ENCODE results near the gene SLC35B4.

DNA sequence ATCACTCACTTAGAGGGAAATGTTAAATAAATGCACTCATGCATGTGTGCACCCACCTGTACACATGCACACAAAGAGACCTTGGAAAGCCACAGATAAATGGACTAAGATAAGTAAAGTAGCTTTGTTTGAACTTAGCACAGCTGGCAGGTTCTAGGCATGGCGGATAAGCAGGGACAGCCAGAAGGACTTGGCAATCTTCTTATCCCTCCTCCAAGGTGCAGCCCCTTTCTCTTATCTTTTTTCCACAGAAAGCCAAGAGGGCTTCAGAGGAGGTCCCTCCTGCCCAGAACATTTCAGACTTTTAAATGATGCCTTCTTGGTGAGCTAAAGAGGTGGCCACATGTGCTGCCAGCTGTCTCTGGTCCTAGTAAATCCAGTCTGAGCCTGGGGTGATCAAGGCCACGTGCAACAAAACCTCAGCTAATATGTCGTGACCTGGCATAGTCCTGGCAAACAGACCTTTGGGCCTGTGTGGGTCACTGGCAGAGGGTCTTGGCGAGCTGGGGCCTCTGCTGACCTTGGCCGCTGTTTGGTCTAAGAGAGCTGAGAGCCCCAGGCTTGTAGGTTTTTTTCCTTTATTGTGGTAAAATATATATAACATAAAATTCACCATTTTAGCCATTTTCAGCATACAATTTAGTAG, 43.2 kb upstream of the SLC35B4 start:
- TF ChIP-seq EZH2phosphoT487 (IDR thresholded peaks at IDR 0.05; ENCODE audit: low read depth, severe bottlenecking, unreplicated experiment) = no peak
- TF ChIP-seq, protein P1, sequence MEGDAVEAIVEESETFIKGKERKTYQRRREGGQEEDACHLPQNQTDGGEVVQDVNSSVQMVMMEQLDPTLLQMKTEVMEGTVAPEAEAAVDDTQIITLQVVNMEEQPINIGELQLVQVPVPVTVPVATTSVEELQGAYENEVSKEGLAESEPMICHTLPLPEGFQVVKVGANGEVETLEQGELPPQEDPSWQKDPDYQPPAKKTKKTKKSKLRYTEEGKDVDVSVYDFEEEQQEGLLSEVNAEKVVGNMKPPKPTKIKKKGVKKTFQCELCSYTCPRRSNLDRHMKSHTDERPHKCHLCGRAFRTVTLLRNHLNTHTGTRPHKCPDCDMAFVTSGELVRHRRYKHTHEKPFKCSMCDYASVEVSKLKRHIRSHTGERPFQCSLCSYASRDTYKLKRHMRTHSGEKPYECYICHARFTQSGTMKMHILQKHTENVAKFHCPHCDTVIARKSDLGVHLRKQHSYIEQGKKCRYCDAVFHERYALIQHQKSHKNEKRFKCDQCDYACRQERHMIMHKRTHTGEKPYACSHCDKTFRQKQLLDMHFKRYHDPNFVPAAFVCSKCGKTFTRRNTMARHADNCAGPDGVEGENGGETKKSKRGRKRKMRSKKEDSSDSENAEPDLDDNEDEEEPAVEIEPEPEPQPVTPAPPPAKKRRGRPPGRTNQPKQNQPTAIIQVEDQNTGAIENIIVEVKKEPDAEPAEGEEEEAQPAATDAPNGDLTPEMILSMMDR (IDR thresholded peaks at IDR 0.05; ENCODE audit: poor library complexity) = no peak
- TF ChIP-seq EZH2 (IDR thresholded peaks at IDR 0.05; ENCODE audit: borderline replicate concordance) = no peak
